Gastroesophageal sphincter (tissue), 4 donors: ENCODE measurements around the gene GNG14. TPM values are rescaled to one million over a fixed set of nuclear protein-coding genes. Genes with fewer than 3 reads are reported as not detected.

ENCODE experiments used
- ATAC-seq: fragments of 150-250 bp; one replicate; pipeline ENCODE4 v1.9.1; 2016; ENCODE audit warnings: mild to moderate bottlenecking, moderate library complexity
- H3K27ac ChIP-seq, 4 donors: fragments of 200-600 bp; sonication (generic) in 3 of 4; 1 replicate in 3 of 4; 2 replicates in 1 of 4; pipeline ENCODE4 v1.5.1; 2016 to 2019
- H3K27me3 ChIP-seq: fragments of 200-600 bp; sonication (generic); one replicate; pipeline ENCODE4 v1.5.1; 2019
- H3K36me3 ChIP-seq, 2 donors: fragments of 200-600 bp; sonication (generic); one replicate each; pipeline ENCODE4 v1.5.1; 2019; ENCODE audit warnings: control low read depth in 1 of 2
- H3K4me1 ChIP-seq, 3 donors: fragments of 200-600 bp; sonication (generic); 1 replicate in 2 of 3; 2 replicates in 1 of 3; pipeline ENCODE4 v1.5.1; 2016 to 2019; ENCODE audit warnings: control low read depth in 2 of 3
- H3K4me3 ChIP-seq, 2 donors: fragments of 200-600 bp; sonication (generic); one replicate each; pipeline ENCODE4 v1.5.1; 2019; ENCODE audit warnings: mild to moderate bottlenecking in 1 of 2, moderate library complexity in 1 of 2
- H3K9me3 ChIP-seq, 3 donors: fragments of 200-600 bp; sonication (generic); one replicate each; pipeline ENCODE4 v1.5.1; 2017 to 2019; ENCODE audit warnings: control low read depth in 2 of 3
- CTCF ChIP-seq, 4 experiments: fragments of 200-600 bp in 2 of 4; fragments of 450-650 bp in 2 of 4; sonication (generic) in 1 of 4; IDR thresholded peaks; one replicate each; pipeline ENCODE4 v1.5.1; 2017 to 2019; ENCODE audit warnings: antibody characterized with exemption in 4 of 4, mild to moderate bottlenecking in 2 of 4, moderate library complexity in 2 of 4
- EP300 ChIP-seq: sonication (generic); formaldehyde crosslinking; IDR thresholded peaks from one replicate; pipeline ENCODE4 v1.6.1; 2017; ENCODE audit warnings: antibody characterized with exemption, mild to moderate bottlenecking
- POLR2A ChIP-seq, 2 donors: fragments of 450-650 bp; IDR thresholded peaks; one replicate each; pipeline ENCODE4 v1.6.1; 2017; ENCODE audit warnings: antibody characterized with exemption in 2 of 2, mild to moderate bottlenecking in 2 of 2, moderate library complexity in 1 of 2
- POLR2AphosphoS5 ChIP-seq: sonication (generic); formaldehyde crosslinking; IDR thresholded peaks from one replicate; pipeline ENCODE4 v1.6.1; 2017; ENCODE audit warnings: antibody characterized with exemption
- WGBS, 2 donors: methylation state at CpG; one replicate each; pipeline ENCODE4 v1.1.5; 2018; ENCODE audit warnings: low coverage in 1 of 2; 5-methylcytosine and 5-hydroxymethylcytosine counted together
- total RNA-seq, 4 donors: library from RNA; depleted of rRNA; stranded (reverse); fragments of >200 nt; gene quantifications; one replicate each; pipeline ENCODE4 v1.1.0, GENCODE V29; 2016

GNG14 gene
- total RNA-seq, 4 donors from 2014 or later = not detected

GRCh38 chr19:12660980-12661379 lies 26.8 kb upstream of the GNG14 start:
- Histone ChIP-seq H3K27ac (no peak overlapping the region), H3K4me1 (peaks cover 0 to 20% (median 5%) of the 10 kb centered on the region in 3 donors), H3K27me3 (no peaks in the 10 kb centered on the region), H3K36me3 (peaks cover 0 to 93% of the 10 kb centered on the region in 2 donors), H3K9me3 (no peaks in the 10 kb centered on the region), H3K4me3 (no peak overlapping the region)
- TF ChIP-seq POLR2A (IDR thresholded peaks at IDR 0.05) (no peak), EP300 (no peak), CTCF (IDR thresholded peaks at IDR 0.05) (no peak), POLR2AphosphoS5 (no peak)
- no peak for ATAC-seq
- 92 to 98% methylated on average over 2 to 6 of the region's 12 CpGs for WGBS, 2 donors

GRCh38 chr19:12664406-12665280 lies 23.2 kb upstream of the GNG14 start:
- ATAC-seq = no peak
- H3K9me3 ChIP-seq = no peaks in the 10 kb centered on the region
- no peak overlapping the region for H3K4me3 ChIP-seq
- no peaks in the 10 kb centered on the region for H3K27me3 ChIP-seq
- no peak overlapping the region for H3K27ac ChIP-seq
- peaks cover 0 to 44% (median 24%) of the 10 kb centered on the region in 3 donors for H3K4me1 ChIP-seq
- H3K36me3 ChIP-seq = peaks cover 0 to 64% of the 10 kb centered on the region in 2 donors
- WGBS, 2 donors = 80 to 81% methylated on average over 6 to 8 of the region's 29 CpGs
- TF ChIP-seq POLR2AphosphoS5 (no peak), EP300 (no peak), POLR2A (IDR thresholded peaks at IDR 0.05) (no peak), CTCF (IDR thresholded peaks at IDR 0.05) (no peak)

GRCh38 chr19:12665281-12665573 lies 22.6 kb upstream of the GNG14 start:
- Histone ChIP-seq H3K36me3 (peaks cover 0 to 58% of the 10 kb centered on the region in 2 donors), H3K4me1 (peaks cover 0 to 49% (median 29%) of the 10 kb centered on the region in 3 donors), H3K4me3 (peak overlapping the region in 1 of 2 donors; percentile 66), H3K9me3 (no peaks in the 10 kb centered on the region), H3K27ac (no peak overlapping the region), H3K27me3 (no peaks in the 10 kb centered on the region)
- WGBS, 2 donors = 89 to 94% methylated on average over 9 of the region's 10 CpGs
- TF ChIP-seq EP300 = no peak
- no peak for TF ChIP-seq CTCF (IDR thresholded peaks at IDR 0.05)
- ATAC-seq = no peak

- Histone ChIP-seq H3K27ac (peak overlapping the region in 3 of 4 donors; percentile 81 to 89 (median 81)), H3K4me1 (peaks cover 0 to 55% (median 34%) of the 10 kb centered on the region in 3 donors), H3K9me3 (no peaks in the 10 kb centered on the region), H3K27me3 (no peaks in the 10 kb centered on the region), H3K36me3 (peaks cover 0 to 53% of the 10 kb centered on the region in 2 donors), H3K4me3 (peak overlapping the region; percentile 61 to 66)
- no peak for ATAC-seq
- no peak for TF ChIP-seq CTCF (IDR thresholded peaks at IDR 0.05)
- no peak for TF ChIP-seq EP300
- TF ChIP-seq POLR2AphosphoS5 = no peak
- TF ChIP-seq POLR2A (IDR thresholded peaks at IDR 0.05) = no peak
- 50 to 52% methylated on average over 2 to 12 of the region's 12 CpGs for WGBS, 2 donors
Measured at GRCh38 chr19:12665671-12666264, 22.0 kb upstream of the GNG14 start.
